H9 (cell line): ENCODE measurements around the gene CCDC86. TPM values are rescaled to one million over a fixed set of nuclear protein-coding genes. Genes with fewer than 3 reads are reported as not detected.

Experiments used
- DNase-seq: peaks from one replicate; pipeline ENCODE4 v3.0.0-alpha.2; 2017
- H2AFZ ChIP-seq: one replicate; pipeline ENCODE4 v1.6.1; 2013; ENCODE audit warnings: mild to moderate bottlenecking, low read length, control low read depth, moderate library complexity
- H2AK5ac ChIP-seq: 2 replicates; pipeline ENCODE4 v1.6.1; 2013; ENCODE audit warnings: low read length, control low read depth, mixed read lengths; ENCODE audit not compliant: insufficient read length
- H2BK120ac ChIP-seq: one replicate; pipeline ENCODE4 v1.6.1; 2013; ENCODE audit warnings: low read depth, mild to moderate bottlenecking, low read length, control low read depth, inconsistent platforms; ENCODE audit not compliant: poor library complexity, severe bottlenecking
- H2BK12ac ChIP-seq: 2 replicates; pipeline ENCODE4 v1.6.1; 2013; ENCODE audit warnings: low read length, control low read depth, mixed read lengths, low read depth; ENCODE audit not compliant: insufficient read length
- H2BK15ac ChIP-seq: 2 replicates; pipeline ENCODE4 v1.6.1; 2013; ENCODE audit warnings: low read depth, low read length, control low read depth
- H2BK20ac ChIP-seq: one replicate; pipeline ENCODE4 v1.6.1; 2013; ENCODE audit warnings: low read depth, mild to moderate bottlenecking, low read length, control low read depth, inconsistent platforms; ENCODE audit not compliant: poor library complexity, severe bottlenecking
- H2BK5ac ChIP-seq: 2 replicates; pipeline ENCODE4 v1.6.1; 2013; ENCODE audit warnings: low read length, control low read depth, mixed read lengths; ENCODE audit not compliant: insufficient read length
- H3K14ac ChIP-seq: 2 replicates; pipeline ENCODE4 v1.6.1; 2013; ENCODE audit warnings: low read length, control low read depth; ENCODE audit not compliant: insufficient read depth
- H3K18ac ChIP-seq: 2 replicates; pipeline ENCODE4 v1.6.1; 2013; ENCODE audit warnings: low read depth, mild to moderate bottlenecking, mixed read lengths, low read length, control low read depth; ENCODE audit not compliant: insufficient read length
- H3K23ac ChIP-seq: 2 replicates; pipeline ENCODE4 v1.6.1; 2013; ENCODE audit warnings: low read length, control low read depth, mixed read lengths, low read depth; ENCODE audit not compliant: insufficient read length
- H3K23me2 ChIP-seq: 2 replicates; pipeline ENCODE4 v1.6.1; 2013; ENCODE audit warnings: low read depth, mild to moderate bottlenecking, mixed read lengths, low read length, control low read depth; ENCODE audit not compliant: insufficient read length, poor library complexity, severe bottlenecking
- H3K27ac ChIP-seq: 2 replicates; pipeline ENCODE4 v1.5.1; 2013; ENCODE audit warnings: low read length, control low read depth, mixed read lengths, low read depth; ENCODE audit not compliant: insufficient read length
- H3K27me3 ChIP-seq: 2 replicates; pipeline ENCODE4 v1.6.1; 2013; ENCODE audit warnings: low read length, control low read depth, inconsistent platforms; ENCODE audit not compliant: insufficient read depth
- H3K4ac ChIP-seq: 2 replicates; pipeline ENCODE4 v1.6.1; 2013; ENCODE audit warnings: low read depth, mild to moderate bottlenecking, control low read depth, inconsistent platforms, low read length, moderate library complexity
- H3K4me1 ChIP-seq: 2 replicates; pipeline ENCODE4 v1.6.1; 2013; ENCODE audit warnings: low read length, control low read depth, inconsistent platforms; ENCODE audit not compliant: insufficient read depth
- H3K4me2 ChIP-seq: 2 replicates; pipeline ENCODE4 v1.6.1; 2013; ENCODE audit warnings: low read length, control low read depth, mixed read lengths; ENCODE audit not compliant: insufficient read length, insufficient read depth
- H3K56ac ChIP-seq: 2 replicates; pipeline ENCODE4 v1.6.1; 2013; ENCODE audit warnings: low read depth, mild to moderate bottlenecking, mixed read lengths, low read length, control low read depth; ENCODE audit not compliant: insufficient read length
- H3K79me1 ChIP-seq: 2 replicates; pipeline ENCODE4 v1.6.1; 2013; ENCODE audit warnings: low read depth, mild to moderate bottlenecking, moderate library complexity, low read length, control low read depth, inconsistent platforms; ENCODE audit not compliant: insufficient read depth, poor library complexity, severe bottlenecking
- H3K79me2 ChIP-seq: 2 replicates; pipeline ENCODE4 v1.6.1; 2013; ENCODE audit warnings: low read length, control low read depth, inconsistent platforms; ENCODE audit not compliant: insufficient read depth
- H3K9ac ChIP-seq: 2 replicates; pipeline ENCODE4 v1.6.1; 2013; ENCODE audit warnings: low read length, control low read depth, mixed read lengths; ENCODE audit not compliant: insufficient read length; ENCODE audit errors: extremely low read depth
- H3K9me3 ChIP-seq: one replicate; pipeline ENCODE4 v1.6.1; 2013; ENCODE audit warnings: low read depth, low read length, inconsistent platforms; ENCODE audit not compliant: control insufficient read depth
- H3T11ph ChIP-seq: one replicate; pipeline ENCODE4 v1.6.1; 2013; ENCODE audit warnings: mild to moderate bottlenecking, low read length, control low read depth, inconsistent platforms
- H4K20me1 ChIP-seq: one replicate; pipeline ENCODE4 v1.6.1; 2013; ENCODE audit not compliant: control insufficient read depth, insufficient read length, insufficient read depth
- H4K5ac ChIP-seq: 2 replicates; pipeline ENCODE4 v1.6.1; 2013; ENCODE audit warnings: low read depth, mild to moderate bottlenecking, mixed read lengths, low read length, control low read depth; ENCODE audit not compliant: insufficient read length
- H4K8ac ChIP-seq: replicated peaks from 2 replicates; pipeline ENCODE4 v1.6.1; 2013; ENCODE audit warnings: low read length, control low read depth, mixed read lengths, low read depth; ENCODE audit not compliant: insufficient read length
- H4K91ac ChIP-seq: 2 replicates; pipeline ENCODE4 v1.6.1; 2013; ENCODE audit warnings: low read depth, mild to moderate bottlenecking, moderate library complexity, mixed read lengths, low read length, control low read depth; ENCODE audit not compliant: insufficient read length
- H3K27ac Mint-ChIP-seq, 3 experiments: 2 replicates in 2 of 3; 3 replicates in 1 of 3; pipeline ENCODE4 v1.8.0; 2020 to 2021; ENCODE audit warnings: mixed read lengths in 3 of 3, mild to moderate bottlenecking in 1 of 3, moderate library complexity in 1 of 3
- H3K27me3 Mint-ChIP-seq: 2 replicates; pipeline ENCODE4 v1.8.0; 2021; ENCODE audit warnings: low read depth, mild to moderate bottlenecking, moderate library complexity, mixed read lengths
- H3K36me3 Mint-ChIP-seq, 3 experiments: 2 replicates in 2 of 3; 3 replicates in 1 of 3; pipeline ENCODE4 v1.8.0; 2020 to 2021; ENCODE audit warnings: low read depth in 3 of 3, mixed read lengths in 3 of 3; ENCODE audit not compliant: insufficient read depth in 1 of 3
- H3K4me1 Mint-ChIP-seq, 2 experiments: 2 replicates each; pipeline ENCODE4 v1.8.0; 2020; ENCODE audit warnings: mixed read lengths in 2 of 2
- H3K4me3 Mint-ChIP-seq, 2 experiments: 2 replicates in 1 of 2; 3 replicates in 1 of 2; pipeline ENCODE4 v1.8.0; 2020 to 2021; ENCODE audit warnings: mild to moderate bottlenecking in 2 of 2, mixed read lengths in 2 of 2, moderate library complexity in 1 of 2
- H3K9me3 Mint-ChIP-seq, 2 experiments: 2 replicates in 1 of 2; 3 replicates in 1 of 2; pipeline ENCODE4 v1.8.0; 2020; ENCODE audit warnings: mild to moderate bottlenecking in 2 of 2, mixed read lengths in 2 of 2, moderate library complexity in 1 of 2
- CTCF ChIP-seq: fragments of 200-600 bp; sonication (generic); conservative IDR thresholded peaks from 3 replicates; pipeline ENCODE4 v1.8.0; 2021; ENCODE audit warnings: antibody characterized with exemption, mild to moderate bottlenecking
- WGBS: extraction: QIAGEN DNeasy Blood & Tissue Kit; methylation state at CpG from one replicate; pipeline ENCODE4 v1.1.7; 2013; ENCODE audit warnings: missing lambda C conversion rate, low lambda C conversion rate, mixed read lengths; ENCODE audit not compliant: insufficient read length; ENCODE audit errors: extremely low coverage; 5-methylcytosine and 5-hydroxymethylcytosine counted together
- total RNA-seq: library from RNA; stranded (reverse); gene quantifications from 2 replicates; pipeline ENCODE4 v1.2.1, GENCODE V29; 2021

CCDC86 gene
- total RNA-seq, 1 experiment from 2014 or later, result 82.3 TPM

GRCh38 chr11:60868682-60869450, 27.0 kb downstream of the CCDC86 start:
- WGBS, result no CpG with 5 or more reads among the region's 10 CpGs
- Histone ChIP-seq H2BK12ac (no peak overlapping the region), H2AFZ (no peak overlapping the region), H3K14ac (no peak overlapping the region), H2BK15ac (no peak overlapping the region), H3K9me3 (no peaks in the 10 kb centered on the region), H4K8ac (no peak overlapping the region), H3K56ac (no peak overlapping the region), H3K79me1 (no peaks in the 10 kb centered on the region), H3K27ac (no peak overlapping the region), H2BK120ac (no peak overlapping the region), H3K18ac (no peak overlapping the region), H4K91ac (no peak overlapping the region), H4K5ac (no peak overlapping the region), H2BK5ac (no peak overlapping the region), H3T11ph (no peak overlapping the region), H4K20me1 (no peaks in the 10 kb centered on the region), H3K4ac (no peak overlapping the region), H3K27me3 (no peaks in the 10 kb centered on the region), H3K23ac (no peak overlapping the region), H3K4me2 (no peak overlapping the region), H3K9ac (no peak overlapping the region), H3K23me2 (no peaks in the 10 kb centered on the region), H2AK5ac (no peak overlapping the region), H3K79me2 (no peaks in the 10 kb centered on the region), H2BK20ac (no peak overlapping the region), H3K4me1 (peaks cover 2% of the 10 kb centered on the region; the same call in 1 of the 2 replicates)
- no peak overlapping the region for H3K27ac Mint-ChIP-seq
- H3K4me1 Mint-ChIP-seq, result peaks cover 9 to 10% of the 10 kb centered on the region in 2 experiments
- no peak overlapping the region for H3K4me3 Mint-ChIP-seq
- no peak for TF ChIP-seq CTCF
- no peaks in the 10 kb centered on the region; the same call in 1 of the 2 replicates for H3K27me3 Mint-ChIP-seq
- peaks cover 0 to 2% of the 10 kb centered on the region in 2 experiments; a peak in 1 of 5 replicates for H3K9me3 Mint-ChIP-seq
- DNase-seq, result no peak
- no peaks in the 10 kb centered on the region for H3K36me3 Mint-ChIP-seq
